Skin of body (tissue), 2 donors: ENCODE data around the gene ITGB5. TPM values are rescaled to one million over a fixed set of nuclear protein-coding genes. Genes with fewer than 3 reads are reported as not detected.

Experiments used
- DNase-seq: peaks from one replicate; lab custom pipeline; 2025; lab: John Stamatoyannopoulos, UW
- total RNA-seq: library from RNA; depleted of rRNA; stranded (reverse); fragments of >200 nt; gene quantifications from one replicate; pipeline ENCODE4 v1.2.3, GENCODE V29; 2014

Gene ITGB5
- total RNA-seq, 1 donor from 2014 or later, result 74.8 TPM

DNA sequence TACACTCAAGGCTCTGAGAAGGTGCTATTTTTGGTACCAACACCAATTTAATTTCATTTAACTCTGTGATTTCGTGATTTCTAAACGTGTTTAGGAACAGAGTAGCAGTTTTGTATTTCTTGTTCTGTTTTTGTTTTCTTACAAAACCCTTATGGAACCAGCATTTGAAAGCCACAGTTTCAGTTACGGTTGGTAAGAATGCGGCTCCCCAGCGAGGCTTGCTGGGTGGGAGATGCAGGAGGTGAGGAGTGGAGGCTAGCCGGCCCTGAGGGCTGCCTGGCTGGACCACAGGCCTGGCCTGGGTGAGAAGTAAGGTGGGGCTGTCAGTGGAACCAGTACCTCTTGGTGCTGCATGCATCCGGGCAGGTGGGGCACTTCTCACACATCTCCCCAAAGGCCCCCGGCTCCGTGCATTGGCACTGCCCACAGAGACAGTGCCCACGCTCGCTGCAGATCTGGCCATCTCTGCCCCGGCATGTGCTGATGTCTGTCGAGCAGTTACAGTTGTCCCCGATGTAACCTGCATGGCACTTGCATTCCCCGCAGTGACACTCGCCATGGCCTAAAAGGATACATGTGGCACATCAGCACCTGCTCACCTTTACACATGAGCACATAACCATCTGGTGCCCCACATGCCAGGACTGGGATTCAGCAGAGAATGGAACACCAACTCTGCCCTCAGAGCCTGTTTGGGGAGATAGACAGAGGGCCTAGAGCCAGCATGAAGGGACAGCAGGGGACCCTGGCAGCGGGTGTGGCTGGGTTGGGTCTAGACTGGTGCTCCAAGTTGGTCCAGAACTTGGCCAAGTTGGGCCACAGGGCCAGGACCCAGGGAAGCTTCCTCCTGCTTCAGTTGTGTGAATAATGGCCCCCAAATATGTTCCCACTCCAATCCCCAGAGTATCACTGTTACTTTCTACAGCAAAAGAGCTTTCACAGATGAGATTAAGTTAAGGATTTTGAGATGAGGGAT, 113.5 kb downstream of the ITGB5 start:
- DNase-seq, result no peak

DNA sequence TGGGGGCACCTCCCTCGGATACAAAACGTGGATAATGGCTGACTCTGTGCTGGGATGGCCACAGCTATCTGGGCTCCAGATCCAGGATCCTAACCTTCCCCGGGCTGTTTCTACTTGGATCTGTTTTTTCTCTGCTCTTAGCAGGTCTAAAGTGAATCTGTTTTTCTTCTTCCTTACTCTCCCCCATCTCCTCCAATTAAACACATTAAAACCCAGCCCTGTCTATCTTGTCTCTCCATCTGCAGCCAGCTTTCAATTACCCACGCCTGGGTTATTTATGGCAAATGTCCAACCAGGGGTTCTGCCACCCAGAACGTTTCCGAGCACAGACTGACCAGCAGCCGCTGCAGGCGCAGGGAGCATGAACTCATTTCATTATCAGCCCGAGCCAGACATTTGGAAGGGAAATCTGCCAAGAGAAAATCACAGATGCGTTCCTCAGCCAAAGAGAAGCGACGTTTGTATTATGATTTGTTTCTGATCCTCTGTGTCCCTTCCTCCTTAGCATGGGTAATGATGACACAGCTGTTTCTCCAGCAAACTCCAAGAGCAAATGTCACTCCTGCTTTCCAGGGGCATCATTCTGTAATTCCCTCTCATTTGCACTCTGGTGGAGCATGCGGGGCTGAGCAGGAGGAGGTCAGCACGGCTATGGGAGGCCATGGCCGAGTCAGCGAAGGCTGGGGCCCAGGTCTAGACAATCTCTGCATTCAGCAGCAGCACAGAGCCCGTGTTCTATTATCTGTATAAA, 114.9 kb downstream of the ITGB5 start:
- peak; percentile 82 for DNase-seq

DNA sequence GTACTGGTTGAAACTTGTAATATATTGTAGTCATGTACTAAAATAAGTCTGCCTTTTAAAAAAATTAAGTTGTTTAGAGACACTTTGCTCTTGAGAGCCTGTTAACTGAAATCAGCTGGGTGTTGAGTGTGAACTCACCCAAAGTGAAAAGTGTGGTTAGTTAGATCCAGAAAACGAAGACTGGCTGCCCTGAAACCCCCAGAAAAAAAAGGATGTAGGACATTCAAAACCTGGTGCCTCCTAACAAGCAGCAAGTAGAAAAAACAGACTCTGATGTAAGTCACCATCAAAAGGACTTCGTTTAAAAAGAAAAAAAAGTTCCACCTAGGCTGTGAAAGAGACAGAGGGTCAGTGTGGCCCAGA, 116.1 kb downstream of the ITGB5 start:
- no peak for DNase-seq

DNA sequence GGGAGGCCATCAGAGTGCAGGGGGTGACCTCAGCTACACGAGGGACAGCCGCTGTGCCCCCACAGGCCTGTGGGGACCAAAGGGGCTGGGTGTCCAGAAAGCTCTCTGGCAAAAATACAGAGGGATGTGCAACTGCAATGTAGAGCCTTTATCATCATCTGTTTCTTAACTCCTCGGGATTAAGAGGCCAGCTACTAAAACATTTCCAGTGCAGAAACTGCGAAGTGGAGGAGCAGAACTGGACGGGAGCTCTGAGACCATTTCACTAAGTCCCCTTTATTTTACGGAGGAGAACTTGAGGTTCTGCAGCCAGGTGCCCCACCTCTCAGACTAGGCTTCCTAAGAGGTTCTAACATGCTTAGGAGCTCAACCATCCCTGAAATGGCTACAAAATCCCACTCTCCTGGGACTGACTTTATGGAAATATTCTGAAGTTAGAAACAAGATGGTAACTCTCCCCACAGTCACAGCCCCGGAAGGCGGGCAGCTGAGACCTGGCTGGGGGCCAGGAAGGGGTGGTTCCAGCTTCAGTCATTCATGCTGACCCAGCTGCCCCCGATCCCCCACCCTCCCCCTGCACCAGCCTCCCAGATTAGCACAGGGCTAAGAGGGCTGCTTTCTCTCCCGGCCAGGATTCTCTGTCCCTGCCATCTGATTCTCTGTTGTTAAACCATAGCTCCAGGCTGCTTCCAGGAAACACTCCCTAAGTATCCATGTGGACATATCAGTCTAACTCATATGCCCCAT, 116.7 kb downstream of the ITGB5 start:
- no peak for DNase-seq

DNA sequence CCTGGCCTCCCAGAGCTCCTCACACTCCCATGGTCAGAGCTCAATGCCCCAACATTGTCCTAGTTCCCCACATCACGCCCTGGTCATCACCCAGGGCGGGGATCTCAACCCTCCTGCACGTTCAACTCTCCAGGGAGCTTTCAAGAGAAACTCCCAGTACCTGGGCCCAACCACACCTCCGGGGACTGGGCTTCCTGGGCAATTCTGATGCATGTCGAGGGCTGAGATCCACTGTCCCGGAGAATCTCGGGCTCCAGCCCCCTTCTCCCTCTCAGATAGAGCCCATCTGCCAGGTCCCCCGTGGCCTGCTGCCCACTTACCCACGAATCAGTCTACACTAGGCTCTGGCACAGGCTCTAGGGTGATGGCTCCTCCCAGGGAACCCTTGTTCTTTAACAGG, 117.7 kb downstream of the ITGB5 start:
- no peak for DNase-seq

DNA sequence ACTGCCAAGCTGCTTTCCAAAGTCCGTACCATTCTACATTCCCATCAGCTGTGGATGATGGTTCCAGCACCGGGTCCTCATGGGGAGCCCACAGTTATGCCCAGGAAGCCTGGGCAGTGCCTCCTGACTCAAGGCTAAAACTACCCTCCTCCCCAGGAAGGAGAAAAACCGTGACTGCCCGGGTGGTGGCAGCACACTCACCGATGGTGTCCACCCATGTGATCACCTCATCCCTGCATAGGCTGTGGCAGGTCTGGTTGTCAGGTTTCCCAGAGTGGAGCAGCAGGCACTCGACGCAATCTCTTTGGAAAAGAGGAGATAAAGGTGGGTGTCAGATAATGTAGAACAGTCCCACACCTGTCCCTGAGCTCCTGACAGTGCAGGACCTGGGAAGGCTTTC, 118.4 kb downstream of the ITGB5 start:
- no peak for DNase-seq

DNA sequence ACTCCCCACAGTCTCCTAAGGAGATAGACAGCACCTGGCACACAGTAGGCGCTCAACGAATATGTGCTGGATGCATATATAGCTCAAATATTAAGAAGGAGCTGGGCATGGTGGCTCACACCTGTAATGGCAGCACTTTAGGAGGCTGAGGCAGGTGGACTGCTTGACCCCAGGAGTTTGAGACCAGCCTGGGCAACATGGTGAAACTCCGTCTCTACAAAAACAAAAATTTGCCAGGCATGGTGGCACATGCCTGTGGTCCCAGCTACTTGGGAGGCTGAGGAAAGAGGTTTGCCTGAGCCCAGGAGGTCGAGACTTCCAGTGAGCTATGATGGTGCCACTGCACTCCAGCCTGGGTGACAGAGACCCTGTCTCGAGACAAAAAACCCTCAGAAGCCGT, 119.5 kb downstream of the ITGB5 start:
- DNase-seq, result no peak

DNA sequence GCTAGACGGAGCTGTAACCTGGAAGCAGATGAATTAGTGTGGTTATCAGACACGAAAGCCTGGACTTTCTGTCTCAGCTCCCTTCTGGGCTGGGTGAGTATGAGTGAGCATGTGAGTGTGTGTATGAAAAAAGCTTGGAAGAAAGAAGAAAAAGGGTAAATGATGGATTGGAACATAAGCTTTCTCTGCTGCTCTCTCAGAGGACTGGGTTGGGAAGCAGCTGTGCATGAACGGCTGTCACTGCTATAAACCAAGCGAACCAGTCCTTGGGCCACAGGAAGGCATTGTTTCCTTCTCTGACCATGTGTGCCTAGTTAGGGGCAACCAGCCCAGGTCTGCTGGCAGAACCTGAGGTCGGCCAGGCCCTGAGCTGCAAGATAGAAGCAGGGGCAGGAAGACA, 119.9 kb downstream of the ITGB5 start:
- no peak for DNase-seq

DNA sequence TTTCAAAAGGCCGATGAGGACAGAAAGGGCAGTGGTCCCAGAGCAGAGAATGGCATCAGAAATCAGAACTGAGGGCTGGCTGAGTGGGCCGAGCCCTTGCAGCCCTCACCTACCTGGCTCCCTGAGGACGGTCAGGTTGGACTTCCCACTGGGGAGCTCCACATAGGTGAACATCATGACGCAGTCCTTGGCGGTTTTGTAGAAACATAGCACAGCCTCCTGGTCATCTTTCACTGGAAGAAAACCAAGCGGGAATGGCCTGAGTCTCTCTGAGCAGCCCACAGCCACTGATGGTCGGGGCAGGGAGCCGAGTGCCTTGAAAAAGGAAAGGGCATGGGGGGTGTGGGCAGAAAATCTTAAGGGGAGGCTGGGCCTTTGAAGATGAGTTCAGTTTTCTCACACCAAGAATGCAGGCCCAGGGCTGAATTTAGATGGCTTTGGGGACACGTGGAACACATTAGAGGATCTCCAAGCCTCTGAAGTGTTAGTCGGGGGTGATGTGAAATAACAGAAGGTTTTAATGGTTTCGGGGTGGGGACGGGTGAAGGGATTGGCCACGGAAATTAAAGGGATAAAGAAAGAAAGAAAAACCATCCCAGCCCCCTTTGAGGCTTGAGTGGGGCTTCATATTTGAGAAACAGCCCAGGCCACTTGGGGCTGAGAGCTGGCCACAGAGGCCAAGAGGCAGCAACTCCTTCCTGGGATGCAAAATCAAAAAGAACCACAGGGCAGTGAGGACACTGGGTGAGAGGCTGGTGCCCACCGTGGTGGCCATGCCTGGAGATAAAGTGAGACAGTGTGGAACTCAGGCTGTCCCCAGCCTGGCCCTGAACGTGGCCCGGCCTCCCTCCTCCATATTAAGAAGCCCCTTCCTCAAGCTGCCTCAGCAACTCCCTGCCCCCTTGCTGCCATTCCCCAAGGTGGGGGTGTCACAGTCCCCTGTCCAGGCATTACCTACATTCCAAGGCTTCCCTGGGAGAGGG, 120.8 kb downstream of the ITGB5 start:
- DNase-seq, result no peak

DNA sequence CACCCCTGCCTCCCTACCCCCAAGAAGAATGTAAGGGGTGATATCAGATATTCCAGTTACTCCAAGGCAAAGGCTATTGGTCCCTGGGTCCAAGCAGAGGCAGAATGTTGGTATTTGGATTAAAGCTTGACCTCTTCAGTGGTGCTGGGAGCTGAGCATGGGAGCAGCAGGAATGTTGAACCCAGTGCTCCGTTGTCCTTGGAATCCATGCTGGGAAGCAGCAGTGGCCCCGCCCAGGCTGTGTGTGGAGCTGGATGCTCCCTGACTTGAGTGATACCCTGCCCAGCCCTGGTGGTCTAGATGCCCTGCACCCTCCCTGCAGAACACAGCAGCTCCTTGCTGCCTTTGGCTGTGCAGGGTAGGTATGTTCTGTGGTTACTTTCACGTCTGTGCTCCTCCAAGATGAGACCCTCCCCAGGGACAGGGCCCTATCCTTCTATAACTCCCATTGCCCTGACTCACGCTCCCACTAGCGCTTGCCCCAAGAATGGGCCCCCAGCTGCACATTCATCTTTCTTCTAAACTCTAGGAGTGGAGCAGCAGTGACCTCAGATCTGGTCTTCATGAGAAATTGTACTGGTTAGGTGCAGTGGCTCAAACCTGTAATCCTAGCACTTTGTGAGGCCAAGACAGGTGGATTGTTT, 121.8 kb downstream of the ITGB5 start:
- DNase-seq, result no peak

DNA sequence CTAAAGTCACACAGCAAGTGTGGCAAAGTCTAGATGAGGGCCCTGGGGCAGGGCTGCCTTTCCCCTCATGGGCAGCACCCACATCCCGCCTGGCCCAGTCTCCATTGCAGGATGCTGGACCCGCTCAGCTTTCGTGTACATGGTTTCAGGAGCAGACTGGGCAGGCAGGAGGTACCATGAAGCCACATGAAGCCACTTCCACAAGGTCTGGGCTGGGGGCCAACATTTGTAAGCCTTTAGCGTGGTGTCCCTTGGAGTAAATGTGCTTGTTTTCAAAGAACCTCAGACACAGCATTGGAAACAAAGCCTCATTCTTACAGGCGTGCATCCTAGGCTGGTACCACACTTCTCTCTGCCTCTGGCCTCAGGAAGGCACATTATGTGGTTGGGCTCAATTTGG, 122.4 kb downstream of the ITGB5 start:
- no peak for DNase-seq

DNA sequence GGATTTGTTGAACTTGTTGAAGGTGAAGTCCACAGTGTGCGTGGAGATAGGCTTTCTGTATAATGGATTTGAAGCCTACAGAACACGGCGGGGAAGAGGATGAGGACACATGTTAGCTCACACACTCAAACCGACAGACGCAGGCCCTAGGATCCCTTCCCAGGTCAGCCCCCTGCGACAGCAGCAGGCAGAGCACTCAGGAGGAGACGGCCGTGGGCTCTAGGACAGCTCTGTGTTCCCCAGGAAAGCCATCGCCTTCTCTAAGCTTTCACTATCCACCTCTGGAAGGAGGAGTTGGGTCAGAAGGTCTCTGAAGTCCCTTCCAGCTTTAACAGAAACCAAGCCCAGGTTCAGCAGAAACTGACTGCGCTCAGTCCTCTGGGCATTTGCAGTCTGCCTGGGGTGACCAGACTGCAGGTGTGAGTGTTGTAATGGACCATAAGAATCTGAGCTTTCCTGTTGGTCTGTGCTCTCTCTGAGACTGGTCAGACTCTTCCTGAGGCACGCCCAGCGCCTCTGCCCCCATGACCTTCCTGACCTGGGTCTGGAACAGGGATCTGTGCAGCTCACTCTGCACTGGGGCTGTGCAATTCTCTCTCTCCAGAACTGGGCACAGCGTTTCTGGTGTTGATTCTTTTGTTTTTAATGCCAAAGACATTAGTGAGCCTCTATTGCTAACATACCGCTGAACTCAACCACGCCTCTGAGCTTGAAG, 123.4 kb downstream of the ITGB5 start:
- DNase-seq, result no peak

DNA sequence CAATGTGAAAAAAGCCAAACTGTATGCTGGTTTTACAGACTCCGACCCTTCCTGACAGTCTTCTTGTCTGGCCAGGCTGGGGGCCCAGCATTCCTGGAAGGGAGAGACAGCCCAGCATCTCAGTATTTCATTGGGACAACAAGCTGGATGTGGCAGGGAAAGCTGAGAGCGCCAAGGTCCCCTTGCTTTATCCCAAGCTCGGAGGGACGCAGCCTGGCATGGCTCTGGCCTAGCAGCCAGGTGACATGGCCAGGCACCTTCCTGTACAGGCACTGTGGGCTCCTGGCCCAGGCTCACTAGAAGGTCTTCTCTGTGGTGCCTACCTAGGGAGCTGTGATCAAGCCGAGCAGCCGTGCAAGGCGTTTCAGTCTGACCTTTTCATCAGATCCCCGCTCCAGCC, 124.0 kb downstream of the ITGB5 start:
- no peak for DNase-seq

DNA sequence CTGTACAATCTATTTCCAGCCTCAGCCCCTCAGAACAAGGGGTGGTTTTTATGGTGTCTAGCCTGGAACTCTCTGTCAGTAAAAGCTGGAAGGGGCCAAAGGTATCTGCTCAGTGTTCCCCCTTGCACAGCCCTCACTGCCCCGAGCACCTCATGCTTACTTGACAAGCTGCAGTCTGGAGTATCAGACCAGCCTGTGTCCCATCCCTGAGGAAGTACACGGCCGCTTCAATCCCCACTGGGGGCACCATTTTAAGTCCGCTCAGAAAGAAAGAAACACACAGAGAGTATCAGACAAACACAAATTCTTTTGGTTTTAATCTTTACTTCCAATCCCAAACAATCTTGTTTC, 124.5 kb downstream of the ITGB5 start:
- DNase-seq, result no peak

DNA sequence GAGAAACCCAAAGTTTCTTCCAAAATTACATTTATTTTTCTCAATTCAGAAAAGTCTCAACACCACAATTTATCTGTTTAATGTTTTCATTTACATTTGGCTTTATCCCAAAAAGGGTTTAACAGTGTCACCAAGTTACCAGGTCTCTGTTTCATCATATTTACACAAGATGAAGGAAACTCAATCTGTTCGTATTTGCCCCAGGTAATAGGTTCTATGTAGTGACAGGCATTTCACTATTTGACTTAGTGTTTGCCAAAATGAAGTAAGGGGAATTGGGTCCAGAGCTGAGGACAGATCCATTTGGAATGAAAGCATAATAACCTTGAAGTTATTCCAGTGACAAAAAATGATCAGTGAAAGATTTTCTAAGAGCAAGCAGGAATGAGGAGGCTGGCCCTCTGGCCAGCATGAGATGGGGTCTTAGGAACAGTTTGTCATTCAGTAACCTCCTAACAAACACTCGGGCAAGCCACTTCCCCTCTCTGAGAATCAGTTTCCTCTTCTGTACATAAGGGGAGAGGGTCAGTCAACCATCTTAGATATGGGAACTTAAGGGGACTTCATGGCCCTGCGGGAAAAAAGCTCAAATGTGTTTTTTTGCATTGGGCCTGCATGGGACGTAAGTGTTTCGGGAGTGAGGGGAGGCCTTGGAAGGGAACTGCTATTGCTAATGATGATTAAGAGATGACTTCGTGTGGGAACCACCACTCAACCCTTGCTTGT, 125.1 kb downstream of the ITGB5 start:
- DNase-seq, result no peak

DNA sequence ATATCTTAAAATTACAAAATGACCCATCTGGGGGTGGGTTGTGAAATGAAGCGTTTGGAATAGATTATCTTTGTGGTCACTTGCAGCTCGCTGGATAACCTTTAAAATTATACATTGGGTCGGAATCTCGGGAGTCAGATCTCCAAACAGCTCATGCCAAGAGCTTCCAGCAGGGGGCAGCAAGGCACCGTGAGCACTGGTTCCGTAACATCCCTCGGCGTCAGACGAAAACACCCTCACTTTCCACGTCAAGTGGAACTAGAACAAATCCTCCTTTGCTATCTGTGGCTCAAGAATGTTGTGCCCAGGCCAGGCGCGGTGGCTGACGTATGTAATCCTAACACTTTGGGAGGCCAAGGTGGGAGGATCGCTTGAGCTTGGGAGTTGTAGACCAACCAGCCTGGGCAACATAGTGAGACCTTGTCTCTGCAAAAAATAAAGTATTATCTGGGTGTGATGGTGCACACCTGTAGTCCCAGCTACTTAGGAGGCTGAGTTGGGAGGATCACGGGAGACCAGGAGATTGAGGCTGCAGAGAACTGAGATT, 125.8 kb downstream of the ITGB5 start:
- peak; percentile 86 for DNase-seq

DNA sequence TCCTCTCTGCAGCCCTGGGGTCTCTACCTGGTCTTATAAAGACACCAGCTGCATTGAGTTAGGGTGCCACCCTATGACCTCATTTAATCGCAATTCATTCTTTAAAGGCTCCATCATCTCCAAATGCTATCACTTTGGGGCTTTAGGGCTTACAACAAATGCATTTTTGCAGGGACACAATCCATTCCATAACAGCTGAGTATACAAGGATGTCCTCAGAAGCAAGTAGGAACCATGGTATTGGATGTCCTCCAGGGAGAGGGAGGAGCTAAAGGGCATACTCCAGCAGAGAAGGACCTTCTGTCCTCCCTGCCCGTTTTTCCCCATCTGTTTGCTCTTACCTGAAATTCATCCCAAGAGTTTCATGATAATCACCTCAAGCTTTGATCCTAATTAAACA, 126.6 kb downstream of the ITGB5 start:
- no peak for DNase-seq

DNA sequence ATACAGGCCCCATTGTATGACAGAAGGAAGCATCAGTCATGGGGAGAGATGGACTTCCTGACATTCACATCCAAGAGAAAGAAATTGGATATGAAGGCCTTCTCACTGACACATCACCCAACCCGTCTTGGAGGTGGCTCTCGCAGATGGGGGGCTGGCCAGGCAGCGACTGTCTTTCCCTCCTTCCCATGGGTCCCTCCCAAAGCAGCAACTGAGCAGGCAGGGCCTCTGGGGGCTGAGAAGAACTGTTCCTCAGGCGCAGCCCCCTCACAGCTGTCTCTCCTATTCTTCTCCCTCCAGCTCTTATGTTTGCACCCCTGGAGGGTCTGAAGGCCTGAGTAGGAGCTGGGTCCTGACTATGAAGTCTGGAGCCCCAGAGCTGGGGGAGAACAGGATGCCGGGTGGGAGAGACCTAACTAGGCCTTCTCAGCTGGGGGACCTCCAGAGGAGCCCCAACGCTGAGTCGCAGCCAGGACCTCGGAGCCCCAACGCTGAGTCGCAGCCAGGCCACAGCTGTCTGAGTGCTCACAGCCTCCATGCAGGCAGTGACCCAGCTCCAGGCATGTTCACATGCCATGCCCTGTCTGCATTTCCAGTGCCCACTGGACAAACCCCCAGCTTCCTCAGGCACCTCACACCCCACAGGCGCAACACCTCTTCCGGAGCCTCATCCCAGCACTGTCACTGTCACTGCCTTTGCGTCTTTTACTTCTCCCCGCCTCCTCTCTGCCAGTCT, 127.3 kb downstream of the ITGB5 start:
- DNase-seq, result no peak
